ENCODE results near the gene ST8SIA6.
"Not testable (repeated sequence)": the region's sequence is repeated elsewhere in the genome, so short reads cannot be mapped to it uniquely, and the experiment has no call there.

ST8SIA6 gene

DNA sequence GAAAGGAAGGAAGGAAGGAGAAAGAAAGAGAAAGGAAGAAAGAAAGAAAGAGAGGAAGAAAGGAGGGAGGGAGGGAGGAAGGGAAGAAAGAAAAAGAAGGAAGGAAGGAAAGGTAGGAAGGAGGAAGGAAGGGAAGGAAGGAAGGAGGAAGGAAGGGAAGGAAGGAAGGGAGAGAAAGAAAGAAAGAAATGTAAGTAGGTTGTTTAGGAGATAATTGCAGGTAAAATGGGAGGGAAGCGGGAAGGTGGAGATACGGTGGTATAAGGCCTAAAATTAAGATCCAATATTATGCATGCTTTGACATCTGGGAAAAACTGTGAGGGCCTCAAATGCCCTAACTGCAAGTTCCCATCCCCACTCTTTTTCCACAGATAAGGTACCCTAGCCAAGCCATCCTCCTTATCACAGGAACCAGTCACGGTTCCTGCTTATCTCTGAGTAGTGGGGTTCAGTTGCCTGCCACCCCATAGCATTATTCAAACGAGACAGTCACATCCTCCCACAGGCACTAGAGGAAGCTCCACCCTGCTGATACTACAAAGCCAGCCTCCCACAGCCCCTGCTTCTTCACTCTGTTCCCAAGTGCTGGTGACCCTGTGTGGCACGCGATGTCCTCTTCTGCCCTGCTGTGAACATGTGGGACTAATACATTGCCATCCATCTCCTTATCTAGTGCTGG lies 28.7 kb downstream of the ST8SIA6 start:
- peak in 3 of 5 donors; percentile 23 to 75 (median 25) for DNase-seq

DNA sequence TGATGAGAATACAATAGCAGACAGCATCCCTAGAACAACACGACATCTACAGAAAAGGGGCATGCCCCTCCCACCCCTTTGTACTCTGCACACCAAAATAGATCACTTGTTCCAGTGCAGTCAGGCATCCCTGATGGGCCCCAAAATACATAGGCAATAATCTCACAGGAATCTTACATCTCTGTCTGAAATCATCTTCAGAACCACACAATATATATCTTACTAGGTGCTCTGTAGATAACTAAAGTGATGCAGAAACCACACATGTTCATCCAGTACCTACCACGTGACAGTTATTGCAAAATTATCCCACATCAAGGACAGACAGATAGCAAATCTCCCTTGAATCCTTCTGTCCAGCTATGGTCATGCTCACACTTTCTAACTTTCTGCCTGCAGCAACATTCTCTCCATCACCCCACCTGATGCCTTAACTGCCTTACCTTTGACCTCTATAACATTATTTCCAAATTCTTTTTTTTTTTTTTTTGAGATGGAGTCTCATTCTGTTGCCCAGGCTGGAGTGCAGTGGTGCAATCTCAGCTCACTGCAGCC lies 30.7 kb downstream of the ST8SIA6 start:
- DNase-seq = no peak

DNA sequence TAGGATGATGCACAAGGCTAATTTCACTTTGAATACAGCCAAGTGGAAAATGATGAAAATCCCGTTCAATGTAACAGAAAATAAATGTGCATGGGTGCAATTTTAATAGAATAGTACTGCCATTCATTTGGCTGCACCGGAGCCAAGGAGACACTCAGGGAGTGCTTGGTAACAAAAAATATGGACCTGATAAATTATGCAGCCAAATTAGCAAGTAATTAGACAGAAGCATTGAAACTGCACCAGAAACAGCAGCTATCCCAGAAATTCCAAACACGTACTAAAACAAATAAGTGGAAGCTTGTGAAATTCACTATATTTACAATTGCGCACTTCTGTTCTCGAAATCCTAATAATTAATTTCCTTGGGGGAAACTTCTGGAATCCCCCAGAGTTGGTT lies 31.5 kb downstream of the ST8SIA6 start:
- no peak for DNase-seq

- DNase-seq = no peak
Measured at GRCh38 chr10:17418249-17418648, 36.1 kb downstream of the ST8SIA6 start.

GRCh38 chr10:17416442-17417211 lies 37.8 kb downstream of the ST8SIA6 start:
- no peak for DNase-seq

- DNase-seq = no peak
Measured at GRCh38 chr10:17415046-17415658, 39.2 kb downstream of the ST8SIA6 start.

DNA sequence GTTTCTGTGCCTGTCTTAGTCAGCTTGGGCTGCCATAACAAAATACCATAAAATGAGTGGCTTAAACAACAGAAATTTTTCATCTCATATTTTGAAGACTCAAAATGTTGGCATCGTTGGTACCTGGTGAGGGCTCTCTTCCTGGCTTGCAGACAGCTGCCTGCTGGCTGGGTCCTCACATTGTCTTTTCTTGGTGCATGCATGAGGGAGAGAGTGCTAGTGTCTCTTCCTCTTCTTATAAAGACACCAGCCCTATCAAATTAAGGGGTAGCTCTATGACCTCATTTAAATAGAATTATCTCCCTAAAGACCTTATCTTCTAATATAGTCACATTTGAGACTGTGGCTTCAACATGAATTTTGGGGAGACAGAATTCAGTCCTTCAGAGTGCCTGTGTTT lies 39.9 kb downstream of the ST8SIA6 start:
- no peak for DNase-seq

GRCh38 chr10:17413876-17414275 lies 40.5 kb downstream of the ST8SIA6 start:
- no peak for DNase-seq

DNA sequence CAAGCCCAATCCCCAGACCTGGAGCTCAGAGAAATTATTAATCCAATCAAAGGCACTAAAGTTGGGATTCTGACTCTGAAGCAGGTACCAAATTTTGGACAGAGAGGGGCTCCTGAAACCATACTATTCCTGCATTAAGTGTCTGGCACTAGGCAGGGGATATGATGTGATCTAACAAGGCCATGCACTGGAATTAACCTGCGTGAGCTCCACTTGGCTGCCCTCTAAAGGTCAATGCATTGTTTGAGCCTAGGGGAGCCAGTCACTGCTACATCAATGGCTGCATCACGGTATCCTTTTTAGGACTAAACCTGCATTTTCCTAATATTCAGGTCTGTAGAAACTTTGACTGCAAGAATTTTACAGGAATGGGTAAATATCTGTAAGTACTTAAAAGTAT lies 42.1 kb downstream of the ST8SIA6 start:
- DNase-seq = no peak

DNA sequence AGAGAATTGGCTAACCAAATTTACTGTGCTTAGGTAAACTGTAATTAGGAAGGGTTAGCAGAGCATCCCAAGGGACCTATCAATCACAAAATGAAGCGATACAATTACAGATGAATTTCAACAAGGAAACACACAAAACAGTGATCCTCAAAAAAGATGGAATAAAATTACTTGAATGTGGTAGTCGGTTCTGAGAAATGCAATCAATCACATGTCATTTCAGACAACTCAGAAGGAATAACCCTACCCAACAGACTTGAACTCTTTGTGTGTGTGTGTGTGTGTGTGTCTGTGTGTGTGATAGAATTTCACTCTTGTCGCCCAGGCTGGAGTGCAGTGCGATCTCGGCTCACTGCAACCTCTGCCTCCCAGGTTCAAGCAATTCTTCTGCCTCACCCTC lies 43.5 kb downstream of the ST8SIA6 start:
- DNase-seq = no peak

DNA sequence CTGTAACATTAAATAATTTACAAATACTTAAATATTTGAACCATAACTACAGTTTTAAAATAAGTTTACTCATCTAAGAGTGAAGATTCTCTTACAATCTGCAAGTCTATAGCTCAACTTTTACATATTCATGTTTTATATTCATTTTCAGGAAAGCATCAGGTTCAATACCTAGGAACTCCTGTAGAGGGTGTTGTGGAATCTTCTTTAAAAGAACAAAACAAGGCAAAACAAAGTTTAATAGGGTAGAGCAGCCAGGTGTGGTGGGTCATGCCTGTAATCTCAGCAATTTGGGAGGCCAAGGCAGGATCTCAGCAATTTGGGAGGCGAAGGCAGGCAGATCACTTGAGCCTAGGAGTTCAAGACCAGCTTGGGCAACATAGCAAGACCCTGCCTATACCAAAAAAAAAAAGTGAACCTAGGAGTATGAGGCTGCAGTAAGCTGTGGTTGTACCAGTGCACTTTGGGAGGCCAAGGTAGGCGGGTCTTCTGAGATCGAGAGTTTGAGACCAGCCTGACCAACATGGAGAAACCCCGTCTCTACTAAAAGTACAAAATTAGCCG lies 45.1 kb downstream of the ST8SIA6 start:
- peak in 1 of 5 donors; percentile 46 for DNase-seq

DNA sequence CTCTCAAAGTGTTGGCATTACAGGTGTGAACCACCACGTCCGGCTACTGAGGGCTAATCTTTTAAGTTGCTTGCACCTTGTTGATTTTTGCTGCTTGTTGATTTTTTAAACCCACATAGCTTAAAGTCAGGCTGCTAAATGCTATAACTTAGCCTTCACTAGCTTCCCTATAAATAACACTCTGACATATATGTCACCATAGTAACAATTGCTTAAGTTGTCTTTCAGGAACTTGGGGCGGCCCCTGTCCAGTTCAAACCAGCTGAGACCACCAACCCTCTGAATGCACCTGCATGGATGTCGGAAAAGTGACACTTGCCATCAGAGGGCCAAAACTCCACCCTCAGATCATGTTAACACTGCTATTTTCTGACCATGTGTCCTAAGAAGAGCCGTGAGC lies 47.3 kb downstream of the ST8SIA6 start:
- DNase-seq = no peak

DNA sequence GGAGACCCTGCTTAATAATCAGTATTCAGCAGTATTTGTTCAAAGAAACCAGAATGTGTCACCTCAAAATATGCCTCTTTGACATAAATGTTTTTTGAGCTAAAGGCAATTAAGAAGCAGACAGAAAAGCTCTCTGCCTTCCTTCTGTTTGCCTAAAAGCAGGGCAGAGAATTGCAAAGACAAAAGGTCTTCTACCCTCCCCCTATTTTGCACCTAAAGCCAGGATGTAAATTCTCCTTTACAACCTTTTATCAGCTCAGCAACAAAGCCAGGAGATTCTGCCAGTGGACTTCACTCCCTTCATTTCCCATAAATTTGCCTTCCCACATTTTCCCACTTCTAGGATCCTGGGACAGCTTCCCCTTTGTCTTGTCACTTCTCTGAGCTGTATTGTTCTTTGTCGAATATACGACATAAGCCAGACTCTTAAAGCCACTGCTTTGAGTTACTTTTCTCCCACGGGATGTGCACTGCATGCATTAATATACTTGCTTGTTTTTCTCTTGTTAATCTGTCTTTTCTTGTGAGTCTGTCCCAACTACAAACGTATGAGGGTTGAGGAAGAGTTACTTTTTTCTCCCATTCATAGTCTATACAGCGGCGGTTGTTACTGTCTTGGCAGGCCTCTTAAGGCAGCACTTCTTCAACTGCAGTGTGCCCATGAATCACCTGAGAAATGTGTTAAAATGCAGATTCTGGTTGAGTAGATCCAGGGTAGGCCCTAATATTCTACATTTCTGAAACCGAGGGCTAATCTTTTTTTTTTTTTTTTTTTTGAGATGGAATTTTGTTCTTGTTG lies 48.2 kb downstream of the ST8SIA6 start:
- DNase-seq = no peak

DNA sequence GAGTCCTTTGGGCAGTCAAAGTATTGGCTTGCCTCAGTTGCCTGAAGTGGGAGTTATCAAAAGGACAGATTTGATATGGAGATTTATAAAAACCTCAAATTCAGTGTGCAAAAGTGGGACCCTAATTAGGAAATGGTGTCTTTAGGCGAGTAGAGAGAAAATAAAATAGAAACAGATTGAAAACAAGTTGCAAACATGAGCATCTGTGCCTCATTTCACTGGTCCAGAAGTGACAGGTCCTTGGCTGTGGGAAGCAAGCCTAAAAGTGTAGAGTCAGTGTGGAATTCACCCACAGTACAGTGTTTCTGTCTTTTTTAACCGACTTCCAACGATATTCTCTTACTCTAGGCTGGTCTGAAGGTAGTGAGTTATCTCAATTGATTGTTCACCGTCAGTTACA lies 51.2 kb downstream of the ST8SIA6 start:
- no peak for DNase-seq

DNA sequence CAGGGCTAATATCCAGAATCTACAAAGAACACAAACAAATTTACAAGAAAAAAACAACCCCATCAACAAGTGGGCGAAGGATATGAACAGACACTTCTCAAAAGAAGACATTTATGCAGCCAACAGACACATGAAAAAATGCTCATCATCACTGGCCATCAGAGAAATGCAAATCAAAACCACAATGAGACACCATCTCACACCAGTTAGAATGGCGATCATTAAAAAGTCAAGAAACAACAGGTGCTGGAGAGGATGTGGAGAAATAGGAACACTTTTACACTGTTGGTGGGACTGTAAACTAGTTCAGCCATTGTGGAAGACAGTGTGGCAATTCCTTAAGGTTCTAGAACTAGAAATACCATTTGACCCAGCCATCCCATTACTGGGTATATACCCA lies 52.4 kb downstream of the ST8SIA6 start:
- DNase-seq = not testable (repeated sequence)

- DNase-seq = no peak
Measured at GRCh38 chr10:17396004-17396403, 58.4 kb downstream of the ST8SIA6 start.

DNA sequence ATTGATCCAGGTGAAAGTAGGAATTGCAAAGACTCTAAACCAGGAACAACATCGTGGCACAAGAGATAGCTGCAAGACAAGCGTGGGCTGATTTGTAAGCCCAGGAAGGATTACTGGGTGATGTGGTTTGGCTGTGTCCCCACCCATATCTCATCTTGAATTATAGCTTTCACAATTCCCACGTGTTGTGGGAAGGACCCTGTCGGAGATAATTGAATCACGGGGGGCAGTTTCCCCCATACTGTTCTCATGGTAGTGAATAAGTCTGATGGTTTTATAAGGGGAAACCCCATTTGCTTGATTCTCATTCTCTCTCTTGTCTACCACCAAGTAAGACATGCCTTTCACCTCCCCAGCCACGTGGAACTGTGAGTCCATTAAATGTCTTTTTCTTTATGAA lies 59.5 kb downstream of the ST8SIA6 start:
- DNase-seq = no peak

GRCh38 chr10:17387861-17388503 lies 66.4 kb downstream of the ST8SIA6 start:
- DNase-seq = no peak

- no peak for DNase-seq
Measured at GRCh38 chr10:17386616-17387075, 67.7 kb downstream of the ST8SIA6 start.

GRCh38 chr10:17386021-17386420 lies 68.4 kb downstream of the ST8SIA6 start:
- no peak for DNase-seq

DNA sequence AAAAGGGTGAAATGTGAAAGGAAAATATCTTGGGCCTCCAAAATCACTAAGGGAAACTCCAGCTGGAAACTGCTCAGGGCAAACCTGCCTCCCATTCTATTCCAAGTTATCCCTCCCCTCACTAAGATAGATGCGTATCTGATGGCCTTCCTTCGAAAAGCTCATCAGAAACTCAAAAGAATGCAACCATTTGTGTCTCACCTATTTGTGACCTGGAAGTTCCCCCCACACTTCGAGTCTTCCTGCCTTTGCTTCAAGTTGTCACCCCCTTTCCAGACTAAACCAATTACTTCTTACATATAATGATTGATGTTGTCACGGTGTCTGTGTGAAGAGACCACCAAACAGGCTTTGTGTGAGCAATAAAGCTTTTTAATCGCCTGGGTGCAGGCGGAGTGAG lies 69.3 kb downstream of the ST8SIA6 start:
- DNase-seq = no peak
